ENCODE data around the gene BZW1. TPM values are rescaled to one million over a fixed set of nuclear protein-coding genes. Genes with fewer than 3 reads are reported as not detected.
"Not testable (repeated sequence)": the region's sequence is repeated elsewhere in the genome, so short reads cannot be mapped to it uniquely, and the experiment has no call there.

Gene BZW1
- total RNA-seq, 1 experiment from 2014 or later: 1,408 TPM

GRCh38 chr2:200788121-200788718 is 23.5 kb upstream of the BZW1 start:
- peak; percentile 85 for DNase-seq (ENCODE audit: extremely low read depth, low read depth)

- no peak for DNase-seq (ENCODE audit: extremely low read depth, low read depth)
These were observed 21.5 kb upstream of the BZW1 start for GRCh38 chr2:200790185-200790584.

GRCh38 chr2:200791905-200792304 is 19.8 kb upstream of the BZW1 start:
- DNase-seq (ENCODE audit: extremely low read depth, low read depth): no peak

GRCh38 chr2:200794143-200794542 is 17.6 kb upstream of the BZW1 start:
- no peak for DNase-seq (ENCODE audit: extremely low read depth, low read depth)

GRCh38 chr2:200795028-200795440 is 16.7 kb upstream of the BZW1 start:
- no peak for DNase-seq (ENCODE audit: extremely low read depth, low read depth)

GRCh38 chr2:200796561-200796960 is 15.1 kb upstream of the BZW1 start:
- no peak for DNase-seq (ENCODE audit: extremely low read depth, low read depth)

GRCh38 chr2:200797242-200797770 is 14.4 kb upstream of the BZW1 start:
- DNase-seq (ENCODE audit: extremely low read depth, low read depth): no peak

- no peak for DNase-seq (ENCODE audit: extremely low read depth, low read depth)
These were observed 13.2 kb upstream of the BZW1 start for GRCh38 chr2:200798514-200798913.

GRCh38 chr2:200800458-200800857 is 11.3 kb upstream of the BZW1 start:
- no peak for DNase-seq (ENCODE audit: extremely low read depth, low read depth)

- not testable (repeated sequence) for DNase-seq (ENCODE audit: extremely low read depth, low read depth)
These were observed 10.3 kb upstream of the BZW1 start for GRCh38 chr2:200801431-200801830.

- DNase-seq (ENCODE audit: extremely low read depth, low read depth): no peak
These were observed 2.0 kb upstream of the BZW1 start for GRCh38 chr2:200809506-200810251.

GRCh38 chr2:200810252-200810997 is 1.3 kb upstream of the BZW1 start:
- no peak for DNase-seq (ENCODE audit: extremely low read depth, low read depth)

- DNase-seq (ENCODE audit: extremely low read depth, low read depth): no peak
These were observed 745 bp upstream of the BZW1 start for GRCh38 chr2:200810998-200811332.

GRCh38 chr2:200812122-200813022 is 662 bp downstream of the BZW1 start:
- peak; percentile 67 for DNase-seq (ENCODE audit: extremely low read depth, low read depth)

GRCh38 chr2:200814276-200814815 is 2.6 kb downstream of the BZW1 start:
- DNase-seq (ENCODE audit: extremely low read depth, low read depth): no peak

GRCh38 chr2:200814917-200815316 is 3.2 kb downstream of the BZW1 start:
- DNase-seq (ENCODE audit: extremely low read depth, low read depth): no peak

GRCh38 chr2:200818732-200819131 is 7.0 kb downstream of the BZW1 start:
- not testable (repeated sequence) for DNase-seq (ENCODE audit: extremely low read depth, low read depth)

- no peak for DNase-seq (ENCODE audit: extremely low read depth, low read depth)
These were observed 9.0 kb downstream of the BZW1 start for GRCh38 chr2:200820573-200821234.

GRCh38 chr2:200821686-200822245 is 10.1 kb downstream of the BZW1 start:
- DNase-seq (ENCODE audit: extremely low read depth, low read depth): no peak

Data from NCI-H460 (cell line).